Nephron (organoid): Measurements from ENCODE around the gene NCAN.

Experiments used
- H3K27ac Mint-ChIP-seq, 3 experiments: 2 replicates each; pipeline ENCODE4 v1.8.0; 2020; ENCODE audit warnings: mixed read lengths in 3 of 3, mild to moderate bottlenecking in 2 of 3, moderate library complexity in 1 of 3
- H3K27me3 Mint-ChIP-seq: 2 replicates; pipeline ENCODE4 v1.8.0; 2021; ENCODE audit warnings: low read depth, mild to moderate bottlenecking, moderate library complexity, mixed read lengths
- H3K36me3 Mint-ChIP-seq: 2 replicates; pipeline ENCODE4 v1.8.0; 2020; ENCODE audit warnings: low read depth, mixed read lengths
- H3K4me1 Mint-ChIP-seq: 2 replicates; pipeline ENCODE4 v1.8.0; 2020; ENCODE audit warnings: mixed read lengths
- H3K4me3 Mint-ChIP-seq, 3 experiments: 2 replicates each; pipeline ENCODE4 v1.8.0; 2020; ENCODE audit warnings: mild to moderate bottlenecking in 3 of 3, mixed read lengths in 3 of 3, moderate library complexity in 2 of 3
- H3K9me3 Mint-ChIP-seq: 2 replicates; pipeline ENCODE4 v1.8.0; 2020; ENCODE audit warnings: mixed read lengths
- TF ChIP-seq, protein P1 (sequence below), 3 experiments: fragments of 200-600 bp; sonication (generic); IDR thresholded peaks; one replicate each; pipeline ENCODE4 v1.5.0; 2021; ENCODE audit warnings: antibody characterized with exemption in 3 of 3; ENCODE audit not compliant: unreplicated experiment in 3 of 3

The NCAN gene

DNA sequence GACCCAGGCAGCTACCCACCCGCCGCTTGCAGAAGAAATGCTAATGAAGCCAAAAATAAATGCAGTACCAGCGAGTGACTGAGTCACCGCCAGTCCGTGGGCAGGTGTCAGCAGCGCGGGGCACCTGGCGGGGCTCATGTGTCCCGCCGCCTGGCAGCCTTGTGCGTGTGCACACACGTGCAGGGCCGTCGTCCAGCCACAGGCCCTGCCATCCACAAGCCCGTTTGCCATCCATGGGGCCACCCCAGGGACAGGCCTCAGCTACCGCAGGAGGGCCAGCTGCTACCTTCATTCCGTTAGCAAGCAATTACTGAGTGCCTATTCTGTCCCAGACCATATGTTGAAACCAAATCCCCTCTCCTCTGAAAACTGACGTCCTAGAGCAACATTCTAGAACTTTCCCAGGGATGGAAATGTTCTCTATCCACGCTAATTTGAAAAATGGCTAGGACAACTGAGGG is 20.5 kb downstream of the NCAN start:
- Mint-ChIP-seq H3K27me3 (peaks cover 28% of the 10 kb centered on the region), H3K4me1 (peaks cover 4% of the 10 kb centered on the region), H3K27ac (no peak overlapping the region), H3K9me3 (peaks cover 17% of the 10 kb centered on the region), H3K4me3 (no peak overlapping the region), H3K36me3 (peaks cover 4% of the 10 kb centered on the region)
- TF ChIP-seq, protein P1, sequence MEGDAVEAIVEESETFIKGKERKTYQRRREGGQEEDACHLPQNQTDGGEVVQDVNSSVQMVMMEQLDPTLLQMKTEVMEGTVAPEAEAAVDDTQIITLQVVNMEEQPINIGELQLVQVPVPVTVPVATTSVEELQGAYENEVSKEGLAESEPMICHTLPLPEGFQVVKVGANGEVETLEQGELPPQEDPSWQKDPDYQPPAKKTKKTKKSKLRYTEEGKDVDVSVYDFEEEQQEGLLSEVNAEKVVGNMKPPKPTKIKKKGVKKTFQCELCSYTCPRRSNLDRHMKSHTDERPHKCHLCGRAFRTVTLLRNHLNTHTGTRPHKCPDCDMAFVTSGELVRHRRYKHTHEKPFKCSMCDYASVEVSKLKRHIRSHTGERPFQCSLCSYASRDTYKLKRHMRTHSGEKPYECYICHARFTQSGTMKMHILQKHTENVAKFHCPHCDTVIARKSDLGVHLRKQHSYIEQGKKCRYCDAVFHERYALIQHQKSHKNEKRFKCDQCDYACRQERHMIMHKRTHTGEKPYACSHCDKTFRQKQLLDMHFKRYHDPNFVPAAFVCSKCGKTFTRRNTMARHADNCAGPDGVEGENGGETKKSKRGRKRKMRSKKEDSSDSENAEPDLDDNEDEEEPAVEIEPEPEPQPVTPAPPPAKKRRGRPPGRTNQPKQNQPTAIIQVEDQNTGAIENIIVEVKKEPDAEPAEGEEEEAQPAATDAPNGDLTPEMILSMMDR (IDR thresholded peaks at IDR 0.05; ENCODE audit: unreplicated experiment in 3 of 3), result no peak

DNA sequence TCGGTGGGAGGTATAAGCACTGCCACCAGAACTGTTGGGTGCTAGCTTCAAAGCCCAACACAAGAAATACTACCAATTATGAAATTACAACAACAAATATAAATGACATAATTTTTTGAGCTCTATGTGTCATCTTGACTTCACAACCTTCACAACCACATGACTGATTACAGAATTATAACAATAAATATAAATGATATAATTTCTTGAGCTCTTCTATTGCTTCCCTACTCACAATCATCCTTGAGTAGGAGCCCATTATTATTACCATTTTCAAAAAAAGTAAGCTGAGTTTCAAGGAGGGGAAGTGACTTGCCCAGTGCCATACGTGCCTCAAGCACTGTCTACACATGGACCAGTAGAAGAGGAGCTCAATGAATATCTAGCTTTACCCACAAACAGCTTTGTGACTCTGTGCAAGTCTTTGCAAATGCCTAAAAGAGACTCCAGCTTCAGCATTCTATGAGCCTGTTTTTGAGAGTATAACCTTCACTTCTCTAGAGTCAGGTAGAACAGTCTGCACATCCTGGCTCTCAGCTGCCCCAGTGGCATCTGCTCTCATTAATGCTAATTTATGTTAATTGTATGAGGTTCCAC is 22.6 kb downstream of the NCAN start:
- Mint-ChIP-seq H3K27me3 (peaks cover 19% of the 10 kb centered on the region), H3K4me1 (peaks cover 4% of the 10 kb centered on the region)
- TF ChIP-seq, protein P1 (IDR thresholded peaks at IDR 0.05; ENCODE audit: unreplicated experiment in 3 of 3), result no peak

DNA sequence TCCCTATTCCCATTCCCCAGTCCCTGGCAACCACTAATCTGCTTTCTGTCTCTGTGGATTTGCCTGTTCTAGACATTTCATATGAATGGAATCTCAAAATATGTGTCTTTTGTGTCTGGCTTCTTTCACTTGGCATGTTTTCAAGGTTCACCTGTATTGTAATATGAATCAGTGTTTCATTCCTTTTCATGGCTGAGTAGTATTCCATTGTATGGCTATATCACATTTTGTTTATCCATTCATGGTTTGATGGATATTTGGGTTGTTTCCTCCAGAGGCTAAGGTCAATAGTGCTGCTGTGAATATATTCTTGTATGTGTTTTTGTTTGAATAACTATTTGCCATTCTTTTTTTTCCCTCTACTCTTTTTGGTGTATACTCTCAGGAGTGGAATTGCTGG is 24.4 kb downstream of the NCAN start:
- peaks cover 16% of the 10 kb centered on the region for H3K9me3 Mint-ChIP-seq
- H3K27ac Mint-ChIP-seq, result no peak overlapping the region
- H3K27me3 Mint-ChIP-seq, result peaks cover 19% of the 10 kb centered on the region
- peaks cover 4% of the 10 kb centered on the region for H3K4me1 Mint-ChIP-seq
- peaks cover 4% of the 10 kb centered on the region for H3K36me3 Mint-ChIP-seq
- no peak overlapping the region for H3K4me3 Mint-ChIP-seq
- TF ChIP-seq, protein P1 (IDR thresholded peaks at IDR 0.05; ENCODE audit: unreplicated experiment in 3 of 3), result no peak

More for the DNA sequence above, 22.6 kb downstream of the NCAN start:
- H3K27ac Mint-ChIP-seq, result no peak overlapping the region
- H3K4me3 Mint-ChIP-seq, result no peak overlapping the region
- H3K9me3 Mint-ChIP-seq, result peaks cover 19% of the 10 kb centered on the region
- H3K36me3 Mint-ChIP-seq, result peaks cover 4% of the 10 kb centered on the region

DNA sequence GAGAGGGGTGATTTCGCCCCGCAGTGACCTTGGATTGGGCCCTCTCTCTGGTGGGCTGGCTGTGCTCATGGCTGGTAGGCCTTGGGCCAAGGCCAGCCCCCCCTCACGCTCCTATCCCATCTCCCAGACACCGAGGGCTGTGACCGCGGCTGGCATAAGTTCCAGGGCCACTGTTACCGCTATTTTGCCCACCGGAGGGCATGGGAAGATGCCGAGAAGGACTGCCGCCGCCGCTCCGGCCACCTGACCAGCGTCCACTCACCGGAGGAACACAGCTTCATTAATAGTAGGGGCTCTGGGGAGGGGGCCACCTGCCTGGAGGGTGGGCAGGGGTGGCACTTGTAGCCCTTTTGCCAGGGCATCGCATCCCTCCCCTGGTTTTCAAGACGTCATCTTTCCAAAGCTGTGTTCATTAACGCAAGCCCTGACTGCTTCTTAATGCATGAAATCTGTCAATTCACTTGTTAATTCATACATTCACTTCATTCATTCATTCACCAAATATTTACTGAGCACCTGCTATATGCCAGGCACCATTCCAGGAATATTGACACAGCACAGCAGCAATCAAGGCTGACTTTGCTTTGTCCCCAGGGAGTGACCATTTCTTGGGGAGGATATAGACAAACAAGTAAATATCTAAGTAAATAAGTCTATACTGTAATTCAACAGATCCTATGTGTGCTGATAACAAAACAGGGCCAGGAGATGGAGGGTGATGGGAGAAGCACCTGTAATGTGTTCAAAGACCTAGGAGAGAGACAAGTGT is 26.6 kb downstream of the NCAN start:
- H3K36me3 Mint-ChIP-seq, result peaks cover 4% of the 10 kb centered on the region
- no peak overlapping the region for H3K27ac Mint-ChIP-seq
- peaks cover 19% of the 10 kb centered on the region for H3K27me3 Mint-ChIP-seq
- H3K4me3 Mint-ChIP-seq, result no peak overlapping the region
- TF ChIP-seq, protein P1 (IDR thresholded peaks at IDR 0.05; ENCODE audit: unreplicated experiment in 3 of 3), result no peak
- H3K4me1 Mint-ChIP-seq, result no peaks in the 10 kb centered on the region
- H3K9me3 Mint-ChIP-seq, result peaks cover 13% of the 10 kb centered on the region

DNA sequence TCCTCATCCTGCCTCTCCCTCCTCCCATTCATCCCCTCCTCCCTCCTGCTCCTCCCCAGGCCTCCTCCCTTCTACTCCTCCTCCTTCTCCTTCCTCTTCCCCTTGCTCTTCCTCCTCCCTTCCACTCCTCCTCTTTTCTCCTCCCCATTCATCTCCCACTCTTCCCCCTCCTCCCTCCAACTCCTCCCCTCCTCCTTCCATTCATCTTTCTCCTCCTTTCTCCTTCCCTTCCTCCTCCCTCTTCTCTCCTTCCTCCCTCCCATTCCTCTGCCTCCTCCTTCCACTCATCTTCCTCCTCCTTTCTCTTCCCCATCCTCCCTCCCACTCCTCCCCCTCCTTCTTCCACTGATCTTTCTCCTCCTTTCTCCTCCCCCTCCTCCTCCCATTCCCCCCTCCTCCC is 27.9 kb downstream of the NCAN start:
- Mint-ChIP-seq H3K27ac (no peak overlapping the region), H3K4me1 (no peaks in the 10 kb centered on the region), H3K4me3 (no peak overlapping the region), H3K27me3 (peaks cover 11% of the 10 kb centered on the region), H3K36me3 (peaks cover 4% of the 10 kb centered on the region), H3K9me3 (peaks cover 10% of the 10 kb centered on the region)
- TF ChIP-seq, protein P1 (IDR thresholded peaks at IDR 0.05; ENCODE audit: unreplicated experiment in 3 of 3), result no peak
